Islet of Langerhans (tissue), 1 donor: ENCODE measurements around the gene CSNK2A3.

Experiments
- FAIRE-seq: peaks from one replicate; lab custom pipeline; 2011; peaks lifted over from hg19 to GRCh38; lab: Jason Lieb, UNC

The CSNK2A3 gene

DNA sequence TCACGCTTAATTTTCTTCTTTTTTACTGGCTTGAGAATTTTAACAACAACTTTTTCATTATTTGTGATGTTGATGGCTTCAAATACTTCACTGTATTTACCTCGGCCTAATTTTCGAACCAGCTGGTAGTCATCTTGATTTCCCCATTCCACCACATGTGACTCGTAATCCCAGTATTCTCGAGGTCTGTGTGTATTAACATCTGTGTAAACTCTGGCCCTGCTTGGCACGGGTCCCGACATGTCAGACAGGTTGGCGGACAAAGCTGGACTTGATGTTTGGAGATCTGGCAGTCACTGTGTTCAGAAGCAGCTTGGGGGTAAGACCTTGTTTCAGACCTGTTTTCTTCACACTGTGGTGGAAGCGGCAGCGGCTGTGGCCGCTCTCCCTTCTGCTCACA lies at the start of gene CSNK2A3:
CSNK2A3 (minus strand) TSS at position 373 of the 400 bp plus-strand sequence; CDS start at position 242, 131 bp downstream.
- peak; percentile 71 for FAIRE-seq

DNA sequence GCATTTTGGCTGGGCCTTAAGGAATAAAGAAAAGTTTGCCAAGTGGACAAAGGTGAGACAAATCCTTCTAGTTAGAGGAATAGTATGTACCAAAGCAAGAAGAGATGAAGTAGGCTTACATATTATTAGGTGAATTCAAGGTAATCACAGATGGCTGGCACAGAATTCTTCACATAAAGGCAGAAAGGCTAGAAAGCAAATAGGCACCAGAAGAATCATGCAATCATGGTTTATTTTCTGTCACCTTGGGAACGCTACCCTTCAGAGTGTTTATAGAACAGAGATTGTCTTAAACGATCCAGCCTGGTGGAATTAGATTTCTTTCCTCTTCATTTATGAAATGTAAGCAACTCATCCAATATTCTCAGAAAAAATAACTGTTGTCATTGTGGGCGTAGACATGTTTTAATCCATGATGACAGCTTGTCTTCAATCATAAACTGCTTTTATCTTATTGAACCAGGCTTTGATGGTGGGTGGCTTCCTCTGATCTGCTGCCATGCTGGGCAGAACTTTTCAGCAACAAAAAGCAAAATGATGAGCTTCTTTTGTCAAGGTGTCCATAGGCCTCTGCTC lies 49.0 kb upstream of the CSNK2A3 start:
- no peak for FAIRE-seq

DNA sequence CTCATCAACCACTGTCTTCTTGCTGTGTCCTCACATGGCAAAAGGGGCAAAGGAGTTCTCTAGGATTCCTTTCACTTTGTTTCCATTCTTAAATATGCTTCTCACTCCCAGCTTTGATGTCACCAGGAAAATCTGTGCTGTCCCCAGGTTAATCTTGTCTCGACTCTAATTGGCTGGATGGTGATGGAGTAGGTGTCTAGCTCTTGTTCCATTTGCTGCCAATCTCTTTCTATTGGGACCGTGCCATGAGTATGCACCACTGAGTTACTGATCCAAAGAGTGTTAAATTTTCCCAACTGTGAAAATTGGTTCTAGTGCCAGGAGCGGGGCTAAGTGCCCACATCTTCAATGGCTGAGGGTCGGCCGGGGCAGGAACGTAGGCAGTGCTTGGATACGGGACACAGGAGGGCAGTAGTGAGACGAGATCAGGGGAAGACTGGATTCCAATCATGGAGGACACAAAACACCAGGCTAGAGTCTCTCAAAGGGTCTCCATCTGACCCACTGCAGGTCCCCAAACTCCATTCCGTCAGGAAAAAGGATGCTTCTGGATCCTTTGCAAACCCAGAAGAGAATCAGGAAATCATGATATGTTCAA lies 47.7 kb upstream of the CSNK2A3 start:
- no peak for FAIRE-seq

DNA sequence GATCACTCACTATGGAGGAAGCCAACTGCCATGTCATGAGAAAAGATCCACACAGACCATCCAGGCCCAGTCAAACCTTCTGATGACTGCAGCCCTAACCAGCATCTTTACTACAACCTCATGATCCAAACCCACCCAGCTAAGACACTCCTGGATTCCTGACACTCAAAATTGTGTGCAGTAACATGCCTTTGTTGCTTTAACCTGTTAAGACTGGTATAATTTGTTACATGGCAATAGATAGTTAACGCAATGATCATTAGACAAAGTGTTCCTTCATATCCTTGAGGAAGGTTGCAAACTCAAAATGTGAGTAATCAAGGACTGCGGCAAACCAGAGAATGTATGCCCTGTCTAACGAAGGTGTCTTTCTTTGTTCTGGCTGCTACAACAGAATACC lies 47.1 kb upstream of the CSNK2A3 start:
- no peak for FAIRE-seq

DNA sequence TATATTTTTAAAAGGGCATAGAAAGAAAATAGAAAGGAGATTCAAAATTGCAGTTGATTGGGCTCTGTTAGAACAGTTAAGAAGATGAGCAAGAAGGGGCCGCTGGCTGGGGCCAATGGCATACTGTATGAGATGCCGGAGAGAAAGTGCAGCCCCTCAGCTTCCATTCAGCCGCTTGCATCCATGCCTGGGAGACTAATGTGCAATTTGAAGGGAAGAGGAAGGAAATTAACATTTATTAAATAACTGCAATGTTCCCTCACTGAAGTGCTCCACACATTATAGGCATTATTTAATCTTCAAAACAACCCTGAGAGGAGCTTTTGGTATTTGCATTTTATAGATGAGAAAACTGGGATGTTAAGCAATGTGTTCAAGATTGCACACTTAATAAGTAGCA lies 44.7 kb upstream of the CSNK2A3 start:
- FAIRE-seq = no peak

DNA sequence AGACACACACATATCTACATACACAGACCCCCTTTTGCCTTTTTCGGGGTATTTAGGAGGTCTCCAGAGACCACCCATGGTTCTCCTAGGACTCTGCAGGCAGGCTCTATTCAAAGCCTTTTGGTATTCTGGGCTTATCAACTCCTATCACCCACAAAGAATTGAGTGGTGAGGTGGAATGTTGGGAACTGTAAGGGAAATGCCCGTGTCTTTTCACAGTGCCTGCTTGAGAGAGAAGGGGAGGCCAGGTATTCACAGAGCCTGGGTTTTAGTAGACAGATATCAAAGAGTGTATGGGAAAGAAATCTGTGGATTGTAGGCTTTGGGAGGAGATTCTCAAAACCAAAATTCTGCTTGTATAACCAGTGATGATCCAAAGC lies 44.0 kb upstream of the CSNK2A3 start:
- FAIRE-seq = no peak

DNA sequence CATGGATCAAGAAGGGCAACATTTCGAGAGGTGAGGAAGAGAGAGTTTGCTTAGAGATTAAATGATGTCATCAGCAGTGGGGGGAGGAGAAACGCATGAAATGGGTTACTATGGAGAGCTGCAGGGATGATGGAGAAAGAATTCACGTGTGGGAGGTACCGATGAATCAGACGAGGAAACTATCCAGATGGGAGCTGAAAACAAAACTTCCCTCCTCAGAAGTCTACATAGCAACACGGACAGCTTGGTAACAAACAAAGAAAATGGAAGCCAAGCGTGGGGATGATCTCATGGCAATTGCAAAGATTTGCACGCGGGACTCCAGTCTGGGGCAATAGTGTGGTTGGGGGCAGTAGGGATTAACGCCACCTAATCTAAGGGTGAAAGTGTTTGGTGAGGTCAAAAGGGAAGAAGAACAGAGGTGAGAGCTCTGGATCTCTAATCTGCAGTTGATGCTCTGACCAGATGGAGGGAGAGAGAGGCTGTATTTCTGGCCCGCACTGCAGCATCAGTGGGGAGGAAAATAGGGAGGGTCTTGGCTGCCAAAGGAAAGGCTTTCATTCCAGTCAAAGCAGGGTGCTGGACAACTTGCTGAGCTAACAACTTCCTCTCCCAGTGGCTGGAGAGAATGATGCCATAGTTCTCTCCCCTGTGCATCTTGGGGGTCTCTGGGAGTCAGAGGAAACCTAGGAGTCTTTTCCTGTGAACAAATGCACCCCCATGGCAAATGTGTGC lies 43.4 kb upstream of the CSNK2A3 start:
- no peak for FAIRE-seq

DNA sequence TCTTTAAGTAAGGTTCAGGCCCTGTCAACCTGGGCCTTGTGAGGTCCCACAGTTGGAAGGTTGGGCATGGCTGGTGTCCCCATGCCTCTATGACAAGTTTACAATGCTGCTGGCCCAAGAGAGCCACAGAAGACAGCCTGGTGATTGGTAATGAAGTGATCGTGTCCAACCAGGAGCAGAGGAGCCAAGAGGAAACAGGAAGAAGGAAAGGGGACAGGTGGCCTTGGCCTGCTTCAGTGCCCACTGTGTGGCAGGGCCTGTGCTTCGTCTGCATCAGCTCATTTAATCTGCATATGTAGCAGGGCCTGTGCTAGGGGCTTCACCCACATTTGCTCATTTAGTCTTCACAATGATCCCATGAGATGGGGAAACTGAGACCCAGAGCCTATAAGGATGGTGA lies 42.1 kb upstream of the CSNK2A3 start:
- FAIRE-seq = no peak

DNA sequence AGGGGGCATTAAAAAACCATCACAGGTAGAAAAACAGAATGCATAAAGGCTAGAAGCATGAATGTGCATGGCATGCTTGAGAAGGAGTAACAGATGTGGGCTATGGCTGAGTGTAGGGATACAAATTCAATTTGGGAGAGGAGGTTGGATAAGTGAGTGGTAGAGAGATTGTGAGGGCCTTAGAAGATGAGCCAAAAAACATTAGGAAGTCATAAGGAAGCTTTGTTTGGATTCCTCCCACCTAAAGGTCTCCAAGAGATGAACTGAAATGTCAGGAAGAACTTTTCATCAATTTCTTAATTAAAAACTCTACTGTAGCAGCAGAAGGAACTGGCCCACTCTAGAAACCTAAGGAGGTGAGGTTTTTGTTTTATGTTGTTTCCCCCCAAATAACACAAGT lies 41.2 kb upstream of the CSNK2A3 start:
- FAIRE-seq = no peak

DNA sequence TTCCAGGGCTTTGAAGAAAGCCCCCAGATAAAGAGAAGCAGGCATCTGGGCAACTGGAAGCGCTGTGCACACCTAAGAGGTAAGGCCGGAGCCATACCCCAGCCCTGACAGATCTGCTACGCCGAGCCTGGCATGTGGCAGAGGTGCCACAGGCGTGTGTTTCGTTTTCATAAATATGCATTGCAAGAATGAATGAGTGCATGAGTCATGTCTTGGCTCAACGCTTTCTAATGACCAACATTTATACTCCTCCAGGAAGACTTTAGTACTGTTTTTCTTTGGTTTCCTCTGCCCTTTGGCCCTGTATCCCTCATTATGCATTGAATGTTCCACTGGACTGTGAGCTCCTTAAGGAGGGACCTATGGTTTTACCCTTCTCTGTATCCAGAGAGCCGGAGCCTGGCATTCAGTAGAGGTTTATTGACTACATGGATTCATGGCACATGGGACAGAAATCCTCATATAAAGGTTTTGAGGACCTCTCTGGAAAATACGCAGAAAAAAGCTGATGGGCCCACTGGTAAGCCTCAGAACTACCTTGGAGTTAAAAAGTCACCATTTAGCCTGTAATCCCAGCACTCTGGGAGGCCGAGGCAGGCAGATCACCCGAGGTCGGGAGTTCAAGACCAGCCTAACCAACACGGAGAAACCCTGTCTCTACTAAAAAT lies 38.9 kb upstream of the CSNK2A3 start:
- no peak for FAIRE-seq

DNA sequence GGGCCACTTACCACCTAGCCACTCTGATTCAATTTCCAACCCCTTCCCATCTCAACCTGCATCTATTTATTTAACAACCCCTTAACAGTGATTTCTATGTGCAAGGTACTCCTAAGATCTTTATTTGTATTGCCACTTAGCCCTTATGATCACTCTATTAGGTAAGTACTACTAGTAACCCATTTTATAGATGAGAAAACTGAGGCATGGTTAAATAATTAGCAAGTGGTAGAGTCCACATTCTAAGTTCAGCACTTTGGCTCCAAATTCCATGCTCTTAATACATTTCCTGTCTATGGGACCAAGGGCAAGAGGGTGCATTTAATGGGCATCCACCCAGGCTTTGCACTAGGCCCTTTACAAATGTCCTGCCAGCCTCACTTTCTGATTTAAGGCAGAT lies 38.1 kb upstream of the CSNK2A3 start:
- FAIRE-seq = no peak

DNA sequence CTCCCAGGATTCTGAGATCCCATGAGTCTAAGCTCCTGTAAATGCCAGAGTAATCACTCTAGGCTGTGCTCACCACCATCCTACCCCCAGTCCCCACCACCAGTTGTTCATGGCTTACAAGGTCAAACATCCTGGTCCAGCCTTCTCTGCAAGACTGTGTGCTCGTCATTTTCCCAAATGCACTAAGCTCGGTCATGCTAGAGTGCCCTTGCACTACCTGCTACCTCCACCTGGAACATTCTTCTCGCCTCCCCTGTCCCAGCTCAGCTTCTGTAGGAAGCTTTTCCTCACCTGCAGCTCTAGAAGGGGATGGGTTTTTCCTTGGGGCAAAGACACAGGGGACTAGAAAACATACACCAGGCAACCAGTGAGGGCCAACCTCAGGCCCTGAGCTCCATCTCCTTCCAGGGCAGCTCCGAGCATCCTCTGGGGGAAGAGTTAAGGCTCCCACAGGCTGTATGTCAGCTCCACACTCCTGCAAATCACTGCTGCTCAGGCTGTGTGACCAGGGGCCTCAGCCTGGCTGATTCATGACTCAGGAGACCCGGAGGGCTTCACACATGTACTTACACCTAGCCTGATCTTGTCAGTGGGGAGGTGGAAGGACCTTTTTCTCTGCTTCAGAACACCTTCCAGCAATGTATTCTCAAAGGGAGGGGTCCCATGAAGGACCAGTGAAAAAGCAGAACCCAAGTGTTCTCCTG lies 37.2 kb upstream of the CSNK2A3 start:
- no peak for FAIRE-seq

DNA sequence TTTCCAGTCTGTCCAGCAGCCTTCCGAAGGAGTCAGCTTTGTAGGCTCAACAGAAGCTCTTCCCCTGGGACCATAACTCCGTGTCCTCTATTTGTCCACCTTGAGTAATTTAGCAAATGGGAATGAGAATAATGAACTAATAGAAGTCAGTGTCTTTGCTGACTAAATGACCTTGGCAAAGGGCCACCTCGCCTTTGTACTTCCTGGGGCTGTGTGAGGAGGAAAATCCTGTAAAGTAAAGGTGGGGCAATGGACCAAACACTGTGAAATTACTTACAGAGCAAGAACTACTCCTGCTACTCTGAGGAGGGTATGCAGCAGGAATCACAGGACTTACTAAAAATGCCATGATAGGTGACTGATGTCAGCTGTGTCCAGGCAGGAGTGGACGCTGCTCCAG lies 36.2 kb upstream of the CSNK2A3 start:
- no peak for FAIRE-seq

DNA sequence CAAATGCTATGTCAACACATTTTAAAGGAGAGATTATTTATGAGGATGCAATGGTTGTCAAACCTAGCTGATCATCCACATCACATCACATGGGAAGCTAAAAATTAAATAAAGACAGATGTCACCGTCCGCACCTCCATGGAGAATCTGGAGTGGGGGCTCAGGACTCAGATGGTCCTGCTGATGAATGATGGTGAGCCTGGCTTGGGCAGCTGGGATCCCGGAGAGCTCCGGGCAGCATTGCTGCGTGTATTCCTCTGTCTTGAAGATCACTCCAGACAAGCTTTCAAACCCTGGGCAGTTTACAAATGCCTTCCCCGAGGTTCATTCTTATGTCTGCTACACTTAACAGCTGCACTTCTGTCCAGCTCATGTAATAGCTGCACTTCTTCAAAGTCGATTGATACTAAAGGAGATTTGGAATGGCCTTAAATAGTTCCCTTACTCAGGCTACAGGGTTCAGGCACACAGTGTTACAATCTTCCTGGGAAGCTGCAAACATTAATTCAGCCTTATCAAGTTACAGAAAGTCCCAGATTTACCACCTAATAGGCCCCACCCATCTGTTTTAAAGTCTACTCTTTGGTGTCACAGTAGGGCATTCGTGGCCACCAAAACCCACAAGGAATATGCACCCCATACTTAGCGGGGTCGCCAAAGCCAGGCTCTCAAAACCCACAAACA lies 34.7 kb upstream of the CSNK2A3 start:
- FAIRE-seq = no peak

DNA sequence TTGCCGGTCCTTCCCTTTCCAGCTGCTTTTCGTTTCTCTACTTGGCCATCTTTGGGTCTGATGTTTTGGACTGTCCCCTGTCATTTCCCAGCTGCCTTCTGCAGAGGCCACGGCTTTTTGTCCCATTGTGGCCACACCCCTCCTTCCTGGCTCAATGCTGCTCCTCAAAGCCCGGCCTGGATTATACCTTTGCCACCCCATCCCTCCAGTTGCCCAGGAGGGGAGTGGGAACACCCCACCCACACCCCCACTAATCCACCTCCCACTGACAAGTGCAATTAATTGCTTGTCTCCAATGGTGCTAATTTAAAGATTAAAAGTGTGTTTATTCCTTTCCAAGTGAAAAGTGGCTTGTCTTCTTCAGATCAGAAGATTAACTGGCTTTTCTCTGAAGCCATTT lies 34.2 kb upstream of the CSNK2A3 start:
- no peak for FAIRE-seq

DNA sequence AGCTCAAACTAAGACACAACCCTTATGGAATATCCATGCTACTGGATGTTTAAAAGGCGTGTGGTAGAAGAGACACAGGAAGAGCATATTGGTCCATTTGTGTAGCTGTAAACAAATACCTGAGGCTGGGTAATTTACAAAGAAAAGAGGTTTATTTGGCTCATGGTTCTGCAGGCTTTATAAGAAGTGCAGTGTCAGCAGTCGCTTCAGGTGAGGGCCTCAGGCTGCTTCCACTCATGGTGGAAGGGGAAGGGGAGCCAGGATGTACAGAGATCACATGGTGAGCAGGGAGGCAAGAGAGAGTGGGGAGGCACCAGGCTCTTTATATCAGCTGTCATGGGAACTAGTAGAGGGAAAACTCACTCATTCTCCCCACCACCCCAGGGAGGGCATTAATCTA lies 31.8 kb upstream of the CSNK2A3 start:
- no peak for FAIRE-seq

DNA sequence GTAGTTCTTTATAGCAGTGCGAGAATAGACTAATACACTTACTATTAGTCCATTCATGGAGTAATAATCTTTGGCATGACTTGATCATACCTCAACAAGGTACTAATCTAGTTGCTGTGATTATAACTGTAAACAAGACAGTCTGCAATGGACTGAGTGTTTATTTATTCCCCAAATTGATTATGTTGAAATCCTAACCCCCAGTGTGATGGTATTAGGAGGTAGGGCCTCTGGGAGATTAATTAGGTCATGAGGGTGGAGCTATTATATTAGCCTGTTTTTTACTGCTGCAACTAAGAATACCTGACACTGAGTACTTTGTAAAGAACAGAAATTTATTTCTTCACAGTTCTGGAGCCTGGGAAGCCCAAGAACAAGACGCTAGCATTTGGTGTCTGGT lies 30.9 kb upstream of the CSNK2A3 start:
- no peak for FAIRE-seq

DNA sequence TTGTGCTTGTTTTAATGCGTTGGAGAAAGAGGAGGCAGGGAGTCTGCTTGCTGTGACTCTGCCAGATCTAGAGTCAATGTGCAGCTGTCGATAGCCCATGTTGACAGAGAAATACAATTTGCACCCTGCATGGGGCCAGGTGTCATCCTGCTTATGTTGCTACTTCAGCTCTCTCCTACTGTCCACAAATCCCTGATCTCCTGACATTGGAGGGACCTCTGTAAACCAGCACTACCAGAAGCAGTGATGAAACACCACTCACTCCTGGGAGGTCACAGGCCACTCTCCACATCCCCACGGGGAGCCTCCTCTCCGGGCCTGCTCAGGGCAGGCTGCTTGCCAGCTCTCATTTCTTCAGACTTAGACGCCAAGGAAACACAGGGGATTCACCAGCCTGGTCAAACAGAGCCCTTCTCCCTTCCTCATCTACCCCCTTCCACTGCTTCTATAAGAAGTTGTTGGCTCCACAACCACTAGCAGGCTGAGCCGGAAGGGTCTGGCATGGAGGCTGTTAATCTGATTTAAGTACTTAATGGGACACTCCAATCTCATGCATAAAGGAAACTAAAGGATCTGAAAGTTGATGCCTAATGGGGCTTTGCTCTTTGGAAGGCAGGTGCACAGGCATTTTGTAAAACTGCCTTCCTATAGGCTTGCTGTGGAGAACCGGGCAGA lies 29.9 kb upstream of the CSNK2A3 start:
- no peak for FAIRE-seq

DNA sequence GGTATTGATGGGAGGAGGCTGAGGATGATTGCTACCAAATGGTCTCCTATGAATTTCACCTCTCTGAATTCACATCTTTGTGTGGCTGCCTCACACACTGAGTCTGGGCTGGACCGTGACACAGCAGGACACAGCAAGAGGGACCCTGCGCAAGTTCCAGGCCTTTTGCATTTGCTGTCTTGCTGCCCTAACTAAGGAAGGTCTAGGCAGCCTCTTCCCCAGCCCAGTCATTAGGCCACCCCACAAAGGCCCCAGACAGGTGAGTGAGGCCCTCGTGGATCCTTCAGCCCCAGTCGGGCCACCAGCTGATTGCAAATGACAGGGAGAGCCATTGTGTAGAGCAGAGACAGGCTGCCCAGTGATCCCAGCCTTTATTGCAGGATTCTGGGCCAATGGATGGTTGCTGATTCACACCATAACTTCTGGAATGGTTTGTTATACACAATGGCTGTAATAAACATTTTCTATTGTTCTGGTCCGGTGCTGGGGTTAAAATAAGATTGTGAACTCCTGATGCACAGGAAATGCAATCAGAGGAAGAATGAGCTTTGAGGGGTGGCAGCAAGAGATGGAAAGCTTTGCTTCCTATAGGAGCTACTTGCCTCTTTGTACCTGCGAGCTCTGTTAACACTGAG lies 28.5 kb upstream of the CSNK2A3 start:
- FAIRE-seq = no peak

DNA sequence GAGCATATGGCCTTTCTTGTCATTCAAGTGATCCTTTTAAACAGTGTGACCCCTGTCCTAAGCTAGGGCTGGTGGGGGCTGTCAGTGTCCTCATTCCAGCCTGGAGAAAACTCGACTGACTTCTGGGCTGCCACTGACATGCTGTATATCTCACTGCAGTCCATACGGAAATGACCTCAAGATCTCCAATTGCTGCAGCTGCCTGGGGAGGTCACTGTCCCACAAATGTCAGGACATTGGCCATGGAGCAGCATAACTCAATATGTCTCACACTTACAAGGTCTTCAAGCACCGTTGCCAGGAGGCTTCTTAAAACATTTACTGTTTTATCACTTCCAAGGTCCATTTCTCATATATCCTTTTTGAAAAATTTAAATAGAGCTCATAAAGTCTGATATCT lies 27.8 kb upstream of the CSNK2A3 start:
- no peak for FAIRE-seq

DNA sequence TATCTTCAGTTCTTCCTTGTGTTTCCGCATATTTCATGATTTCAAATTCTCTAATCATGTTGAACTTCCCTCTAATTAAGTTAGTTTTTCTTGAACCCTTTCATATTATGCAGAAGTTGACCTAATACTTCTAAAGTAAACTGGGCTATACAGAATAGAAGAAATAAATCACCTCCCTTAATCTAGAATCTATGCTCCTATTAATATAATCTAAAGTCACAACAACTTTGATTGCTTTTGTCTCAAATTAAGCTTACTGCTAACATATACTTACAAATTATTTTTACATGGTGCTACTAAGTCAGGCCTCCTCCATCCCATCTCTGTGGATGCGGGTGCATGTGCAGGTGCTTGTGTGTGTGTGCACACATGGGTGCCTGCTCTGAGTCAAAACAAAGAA lies 27.3 kb upstream of the CSNK2A3 start:
- FAIRE-seq = no peak
